ENCODE results near the gene SH2D3A. TPM values are rescaled to one million over a fixed set of nuclear protein-coding genes. Genes with fewer than 3 reads are reported as not detected.
"Not testable (repeated sequence)": the region's sequence is repeated elsewhere in the genome, so short reads cannot be mapped to it uniquely, and the experiment has no call there.

The SH2D3A gene
- total RNA-seq, 2 experiments from 2014 or later, result 13.8 to 22.3 TPM

DNA sequence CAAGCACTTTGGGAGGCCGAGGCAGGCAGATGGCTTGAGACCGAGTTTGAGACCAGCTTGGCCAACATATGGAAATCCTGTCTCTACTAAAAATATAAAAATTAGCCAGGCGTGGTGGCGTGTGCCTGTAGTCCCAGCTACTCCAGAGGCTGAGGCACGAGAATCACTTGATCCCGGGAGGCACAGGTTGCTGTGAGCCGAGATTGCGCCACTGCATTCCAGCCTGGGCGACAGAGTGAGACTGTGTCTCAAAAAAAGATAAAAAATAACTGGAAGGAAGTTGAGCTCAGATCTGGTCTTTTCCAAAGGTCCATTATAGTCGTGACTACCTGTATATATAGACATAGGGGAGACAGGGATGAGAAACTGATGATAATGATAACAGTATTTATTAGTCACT is 18.7 kb downstream of the SH2D3A start:
- H3K27me3 Mint-ChIP-seq; DNase-seq; H3K9me3 Mint-ChIP-seq (ENCODE audit: low read depth); H3K27ac Mint-ChIP-seq; ATAC-seq; H3K4me3 Mint-ChIP-seq; H3K4me1 Mint-ChIP-seq: not testable (repeated sequence)
- CTCF ChIA-PET, result interaction anchor here (1.1 to 1.6 kb wide), 2 partner anchors 12 to 24 kb away, joined by 3 read pairs; partner anchors contain the start of gene VAV1
- peaks cover 25% of the 10 kb centered on the region for H3K36me3 Mint-ChIP-seq

GRCh38 chr19:6745965-6746364 is 21.3 kb downstream of the SH2D3A start:
- Mint-ChIP-seq H3K27me3 (no peaks in the 10 kb centered on the region), H3K27ac (no peak overlapping the region), H3K4me1 (peaks cover 2% of the 10 kb centered on the region), H3K36me3 (peaks cover 19% of the 10 kb centered on the region), H3K9me3 (ENCODE audit: low read depth) (no peaks in the 10 kb centered on the region), H3K4me3 (no peak overlapping the region)
- DNase-seq (no peak), ATAC-seq (no peak)
- CTCF ChIA-PET, result interaction anchor here (1.6 kb wide), 1 partner anchor 8 kb away, joined by 4 read pairs; no protein-coding TSS in a partner anchor

DNA sequence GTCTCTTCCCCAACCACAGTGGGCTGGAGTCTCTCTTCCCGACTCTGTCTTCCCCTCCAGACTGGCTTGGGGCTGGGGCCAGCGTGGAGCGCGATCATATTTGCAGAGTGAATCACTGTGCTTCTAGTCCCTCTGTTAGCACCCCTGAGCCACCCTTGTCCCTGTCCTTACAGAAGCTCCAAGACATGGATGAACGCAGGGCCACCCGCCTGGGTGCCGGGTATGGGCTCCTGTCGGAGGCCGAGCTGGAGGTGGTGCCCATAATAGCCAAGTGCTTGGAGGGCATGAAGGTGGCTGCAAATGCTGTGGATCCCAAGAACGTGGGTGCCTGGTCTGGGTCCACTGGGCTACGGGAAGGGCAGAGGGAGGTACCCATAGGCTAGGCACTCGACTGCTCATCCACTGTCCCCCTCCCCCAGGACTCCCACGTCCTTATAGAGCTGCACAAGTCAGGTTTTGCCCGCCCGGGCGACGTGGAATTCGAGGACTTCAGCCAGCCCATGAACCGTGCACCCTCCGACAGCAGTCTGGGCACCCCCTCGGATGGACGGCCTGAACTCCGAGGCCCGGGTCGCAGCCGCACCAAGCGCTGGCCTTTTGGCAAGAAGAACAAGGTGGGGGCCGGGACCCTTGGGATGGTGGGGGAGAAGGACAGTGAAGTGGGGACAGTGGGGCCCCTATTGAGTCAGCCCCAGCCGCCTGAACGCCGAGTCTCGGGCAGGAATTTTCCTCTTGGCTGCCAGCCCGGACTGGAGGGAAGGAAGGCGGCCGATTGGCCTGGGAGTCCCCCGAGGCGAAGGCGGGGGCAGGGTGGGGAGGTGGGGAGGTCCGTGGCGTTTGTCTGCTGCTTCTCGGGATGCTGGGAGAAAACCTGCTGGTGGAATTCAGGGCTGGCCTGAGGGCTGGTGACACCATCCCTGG is 22.6 kb downstream of the SH2D3A start:
- H3K27ac Mint-ChIP-seq, result no peak overlapping the region
- no peaks in the 10 kb centered on the region for H3K27me3 Mint-ChIP-seq
- H3K9me3 Mint-ChIP-seq (ENCODE audit: low read depth), result no peaks in the 10 kb centered on the region
- no peak for DNase-seq
- H3K36me3 Mint-ChIP-seq, result peaks cover 17% of the 10 kb centered on the region
- CTCF ChIA-PET, result interaction anchor here (3.3 kb wide), 1 partner anchor 119 kb away, joined by 11 read pairs; no protein-coding TSS in a partner anchor
- H3K4me3 Mint-ChIP-seq, result no peak overlapping the region
- H3K4me1 Mint-ChIP-seq, result peaks cover 4% of the 10 kb centered on the region
- no peak for ATAC-seq

- ATAC-seq (no peak), DNase-seq (no peak)
- Mint-ChIP-seq H3K27me3 (no peaks in the 10 kb centered on the region), H3K36me3 (peaks cover 16% of the 10 kb centered on the region), H3K27ac (no peak overlapping the region), H3K4me3 (no peak overlapping the region), H3K4me1 (peaks cover 9% of the 10 kb centered on the region), H3K9me3 (ENCODE audit: low read depth) (no peaks in the 10 kb centered on the region)
- CTCF ChIA-PET, result interaction anchor here (3.3 kb wide), 1 partner anchor 119 kb away, joined by 11 read pairs; no protein-coding TSS in a partner anchor
These were observed 23.4 kb downstream of the SH2D3A start for GRCh38 chr19:6743714-6744380.

DNA sequence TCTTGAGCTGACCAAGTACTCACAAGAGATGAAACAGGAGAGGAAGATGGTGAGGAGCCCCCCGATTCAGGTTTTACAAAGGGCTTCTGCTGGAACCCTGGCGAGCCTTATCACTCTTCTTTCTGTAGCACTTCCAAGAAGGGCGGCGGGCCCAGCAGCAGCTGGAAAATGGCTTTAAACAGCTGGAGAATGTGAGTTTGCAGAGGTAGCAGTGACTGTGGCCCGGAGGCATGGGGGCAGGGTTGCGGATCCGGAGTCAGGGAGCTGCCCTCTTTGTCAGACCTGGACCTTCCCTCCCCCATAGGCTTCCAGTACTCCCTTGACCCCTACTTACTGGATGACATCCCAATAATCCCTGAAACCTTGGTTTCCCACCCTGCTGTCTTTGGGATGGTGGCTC is 24.2 kb downstream of the SH2D3A start:
- no peak for ATAC-seq
- H3K27ac Mint-ChIP-seq, result no peak overlapping the region
- H3K36me3 Mint-ChIP-seq, result peaks cover 13% of the 10 kb centered on the region
- peaks cover 17% of the 10 kb centered on the region for H3K4me1 Mint-ChIP-seq
- H3K4me3 Mint-ChIP-seq, result no peak overlapping the region
- CTCF ChIA-PET, result interaction anchor here (3.3 kb wide), 1 partner anchor 120 kb away, joined by 11 read pairs; no protein-coding TSS in a partner anchor
- H3K27me3 Mint-ChIP-seq, result no peaks in the 10 kb centered on the region
- H3K9me3 Mint-ChIP-seq (ENCODE audit: low read depth), result no peaks in the 10 kb centered on the region
- no peak for DNase-seq

- ATAC-seq, result no peak
- DNase-seq, result peak; percentile 50
- Mint-ChIP-seq H3K4me3 (peak overlapping the region; percentile 84), H3K36me3 (peaks cover 5% of the 10 kb centered on the region), H3K4me1 (peaks cover 28% of the 10 kb centered on the region), H3K9me3 (ENCODE audit: low read depth) (no peaks in the 10 kb centered on the region), H3K27me3 (no peaks in the 10 kb centered on the region), H3K27ac (no peak overlapping the region)
- CTCF ChIA-PET, result interaction anchor here (0.6 kb wide), 1 partner anchor 249 kb away, joined by 3 read pairs; no protein-coding TSS in a partner anchor
These were observed 26.5 kb downstream of the SH2D3A start for GRCh38 chr19:6740589-6741343.

GRCh38 chr19:6739883-6740588 is 27.2 kb downstream of the SH2D3A start:
- peak; percentile 51 for DNase-seq
- H3K27ac Mint-ChIP-seq, result no peak overlapping the region
- CTCF ChIA-PET, result interaction anchor here (5.2 kb wide), 1 partner anchor 123 kb away, joined by 127 read pairs; no protein-coding TSS in a partner anchor
- no peak for ATAC-seq
- peaks cover 36% of the 10 kb centered on the region for H3K4me1 Mint-ChIP-seq
- H3K27me3 Mint-ChIP-seq, result no peaks in the 10 kb centered on the region
- no peaks in the 10 kb centered on the region for H3K9me3 Mint-ChIP-seq (ENCODE audit: low read depth)
- H3K36me3 Mint-ChIP-seq, result peaks cover 2% of the 10 kb centered on the region
- peak overlapping the region; percentile 84 for H3K4me3 Mint-ChIP-seq

DNA sequence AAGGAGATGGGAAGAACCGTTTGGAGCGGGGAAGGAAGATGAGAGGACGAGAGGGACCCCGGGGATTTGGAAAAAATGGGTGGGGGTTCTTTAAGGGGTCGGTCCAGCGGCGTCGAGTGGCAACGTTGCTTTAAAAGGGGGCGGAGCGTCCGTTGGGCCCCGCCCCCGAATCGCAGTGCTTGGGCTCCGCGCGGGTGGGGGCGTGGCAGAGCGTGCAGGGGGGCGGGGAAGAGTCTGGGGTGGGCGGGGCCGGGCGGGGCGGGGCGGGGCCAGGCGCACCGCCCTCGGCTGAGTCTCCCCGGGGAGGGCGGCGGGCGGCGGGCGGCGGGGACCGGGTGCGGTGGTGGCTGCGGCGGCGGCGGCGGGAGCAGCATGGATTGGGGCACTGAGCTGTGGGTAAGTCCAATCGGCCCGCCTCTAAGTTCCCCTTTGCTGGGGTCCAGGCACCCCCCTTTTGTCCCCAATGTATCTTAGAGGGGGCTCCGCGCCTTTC is 27.8 kb downstream of the SH2D3A start, which contains the start of gene TRIP10:
Gene TRIP10, plus strand, starts transcription at position 291 of the 493 bp plus-strand sequence. Its CDS starts 82 bp downstream, at position 373.
- Mint-ChIP-seq H3K4me1 (peaks cover 36% of the 10 kb centered on the region), H3K9me3 (ENCODE audit: low read depth) (no peaks in the 10 kb centered on the region), H3K27me3 (no peaks in the 10 kb centered on the region), H3K4me3 (peak within 1 kb of the TSS; percentile 84), H3K27ac (peak within 1 kb of the TSS; percentile 99), H3K36me3 (peaks cover 2% of the 10 kb centered on the region)
- ATAC-seq, result peak; percentile 3
- peak; percentile 83 for DNase-seq
- CTCF ChIA-PET, result interaction anchor here (1.4 to 5.2 kb wide), 8 partner anchors 29 to 124 kb away, joined by 3 to 127 read pairs (median 16); partner anchors contain the start of genes SH2D3A and VAV1

GRCh38 chr19:6738787-6739389 is 28.3 kb downstream of the SH2D3A start:
- Mint-ChIP-seq H3K4me1 (peaks cover 36% of the 10 kb centered on the region), H3K36me3 (peaks cover 2% of the 10 kb centered on the region), H3K27ac (peak overlapping the region; percentile 99), H3K4me3 (peak overlapping the region; percentile 84), H3K27me3 (no peaks in the 10 kb centered on the region), H3K9me3 (ENCODE audit: low read depth) (no peaks in the 10 kb centered on the region)
- peak; percentile 63 for DNase-seq
- CTCF ChIA-PET, result interaction anchor here (0.7 to 5.2 kb wide), 23 partner anchors 8 to 222 kb away, joined by 3 to 127 read pairs (median 5); partner anchors contain the start of genes SH2D3A and VAV1
- ATAC-seq, result no peak

- no peaks in the 10 kb centered on the region for H3K27me3 Mint-ChIP-seq
- H3K27ac Mint-ChIP-seq, result peak overlapping the region; percentile 99
- DNase-seq (peak; percentile 93), ATAC-seq (peak; percentile 29)
- H3K4me3 Mint-ChIP-seq, result peak overlapping the region; percentile 84
- H3K36me3 Mint-ChIP-seq, result no peaks in the 10 kb centered on the region
- no peaks in the 10 kb centered on the region for H3K9me3 Mint-ChIP-seq (ENCODE audit: low read depth)
- H3K4me1 Mint-ChIP-seq, result peaks cover 36% of the 10 kb centered on the region
- CTCF ChIA-PET, result interaction anchor here (0.6 to 5.2 kb wide), 31 partner anchors 9 to 459 kb away, joined by 3 to 127 read pairs (median 4); partner anchors contain the start of genes SH2D3A, TNFSF14 and VAV1
These were observed 29.1 kb downstream of the SH2D3A start for GRCh38 chr19:6737873-6738786.

Measured in activated CD8-positive, alpha-beta memory T cell treated with anti-CD3 and anti-CD28 coated beads, Interleukin-2, amount 10 ng/mL, durations not matched to agents 7 days and 5 days (primary cell).